NK-92 (cell line): ENCODE data around the gene RBMS3.
"Not testable (repeated sequence)": the region's sequence is repeated elsewhere in the genome, so short reads cannot be mapped to it uniquely, and the experiment has no call there.

ENCODE experiments used
- DNase-seq: peaks from one replicate; lab custom pipeline; 2025; ENCODE audit not compliant: unreplicated experiment; lab: John Stamatoyannopoulos, UW

RBMS3 gene

GRCh38 chr3:29649815-29650547, 369.1 kb downstream of the RBMS3 start:
- no peak for DNase-seq

- no peak for DNase-seq
Observed at GRCh38 chr3:29653680-29654079, 372.8 kb downstream of the RBMS3 start.

- DNase-seq, result no peak
Observed at GRCh38 chr3:29655015-29655747, 374.3 kb downstream of the RBMS3 start.

GRCh38 chr3:29665688-29666087, 384.8 kb downstream of the RBMS3 start:
- no peak for DNase-seq

GRCh38 chr3:29668233-29668632, 387.4 kb downstream of the RBMS3 start:
- DNase-seq, result no peak

GRCh38 chr3:29668728-29669127, 387.9 kb downstream of the RBMS3 start:
- no peak for DNase-seq

- DNase-seq, result not testable (repeated sequence)
Observed at GRCh38 chr3:29670476-29670875, 389.6 kb downstream of the RBMS3 start.

- no peak for DNase-seq
Observed at GRCh38 chr3:29677421-29677820, 396.6 kb downstream of the RBMS3 start.

GRCh38 chr3:29679944-29680343, 399.1 kb downstream of the RBMS3 start:
- DNase-seq, result no peak

- no peak for DNase-seq
Observed at GRCh38 chr3:29683018-29683993, 402.4 kb downstream of the RBMS3 start.

- DNase-seq, result no peak
Observed at GRCh38 chr3:29686889-29687592, 406.2 kb downstream of the RBMS3 start.

GRCh38 chr3:29690686-29691353, 409.9 kb downstream of the RBMS3 start:
- DNase-seq, result no peak

- DNase-seq, result no peak
Observed at GRCh38 chr3:29693863-29694262, 413.0 kb downstream of the RBMS3 start.

- no peak for DNase-seq
Observed at GRCh38 chr3:29694331-29694730, 413.5 kb downstream of the RBMS3 start.

GRCh38 chr3:29694783-29695182, 413.9 kb downstream of the RBMS3 start:
- DNase-seq, result no peak

- no peak for DNase-seq
Observed at GRCh38 chr3:29695201-29695600, 414.3 kb downstream of the RBMS3 start.

- DNase-seq, result no peak
Observed at GRCh38 chr3:29695643-29696198, 414.9 kb downstream of the RBMS3 start.

GRCh38 chr3:29696311-29696710, 415.4 kb downstream of the RBMS3 start:
- DNase-seq, result no peak

GRCh38 chr3:29697989-29698388, 417.1 kb downstream of the RBMS3 start:
- DNase-seq, result no peak

GRCh38 chr3:29700256-29700655, 419.4 kb downstream of the RBMS3 start:
- no peak for DNase-seq
